Peyer's patch (tissue), 4 donors: Measurements from ENCODE around the gene PATZ1.

Source experiments
- POLR2A ChIP-seq, 2 donors: fragments of 450-650 bp; IDR thresholded peaks; one replicate each; pipeline ENCODE4 v1.5.1; 2017; ENCODE audit warnings: antibody characterized with exemption in 2 of 2, mild to moderate bottlenecking in 2 of 2, moderate library complexity in 2 of 2
- TF ChIP-seq, protein P1 (sequence below), 6 experiments: fragments of 450-650 bp in 4 of 6; fragments of 200-600 bp in 2 of 6; sonication (generic) in 1 of 6; IDR thresholded peaks; one replicate each; pipeline ENCODE4 v1.5.1; 2017 to 2019; ENCODE audit warnings: antibody characterized with exemption in 6 of 6, mild to moderate bottlenecking in 3 of 6, moderate library complexity in 1 of 6

DNA sequence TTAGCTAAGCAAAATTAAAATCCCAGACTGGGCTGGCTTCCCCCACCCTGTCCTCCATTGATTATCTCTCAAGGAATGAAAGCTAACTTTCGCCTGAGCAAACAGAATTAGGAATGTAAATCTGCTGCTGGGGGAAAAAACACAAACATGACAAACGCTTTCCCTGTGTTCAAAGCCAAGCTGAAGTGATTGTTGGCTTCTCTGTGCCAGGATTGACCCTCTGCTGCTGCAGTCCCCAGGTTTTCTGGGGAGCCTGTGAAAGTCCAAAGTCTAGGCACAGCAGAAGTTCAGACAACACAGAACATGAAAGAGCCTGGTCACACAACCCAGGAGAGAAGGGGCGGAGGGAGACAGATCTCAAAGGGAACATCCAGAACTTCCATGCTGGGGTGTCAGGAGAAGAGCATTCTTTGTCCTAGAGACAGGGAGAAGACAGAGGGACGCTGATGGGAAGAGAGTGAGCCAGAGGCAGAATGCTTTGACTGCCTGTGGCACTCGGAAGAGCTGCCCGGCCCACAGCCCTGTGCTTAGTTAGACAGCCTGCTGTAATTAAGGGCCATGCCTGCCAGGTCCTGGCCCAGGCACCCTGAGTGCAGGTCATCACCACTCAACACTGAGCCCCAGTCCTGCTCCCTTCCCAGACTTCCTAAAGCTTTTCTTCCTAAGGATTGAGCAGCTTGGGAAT, 6.9 kb downstream of the PATZ1 start:
- TF ChIP-seq, protein P1, sequence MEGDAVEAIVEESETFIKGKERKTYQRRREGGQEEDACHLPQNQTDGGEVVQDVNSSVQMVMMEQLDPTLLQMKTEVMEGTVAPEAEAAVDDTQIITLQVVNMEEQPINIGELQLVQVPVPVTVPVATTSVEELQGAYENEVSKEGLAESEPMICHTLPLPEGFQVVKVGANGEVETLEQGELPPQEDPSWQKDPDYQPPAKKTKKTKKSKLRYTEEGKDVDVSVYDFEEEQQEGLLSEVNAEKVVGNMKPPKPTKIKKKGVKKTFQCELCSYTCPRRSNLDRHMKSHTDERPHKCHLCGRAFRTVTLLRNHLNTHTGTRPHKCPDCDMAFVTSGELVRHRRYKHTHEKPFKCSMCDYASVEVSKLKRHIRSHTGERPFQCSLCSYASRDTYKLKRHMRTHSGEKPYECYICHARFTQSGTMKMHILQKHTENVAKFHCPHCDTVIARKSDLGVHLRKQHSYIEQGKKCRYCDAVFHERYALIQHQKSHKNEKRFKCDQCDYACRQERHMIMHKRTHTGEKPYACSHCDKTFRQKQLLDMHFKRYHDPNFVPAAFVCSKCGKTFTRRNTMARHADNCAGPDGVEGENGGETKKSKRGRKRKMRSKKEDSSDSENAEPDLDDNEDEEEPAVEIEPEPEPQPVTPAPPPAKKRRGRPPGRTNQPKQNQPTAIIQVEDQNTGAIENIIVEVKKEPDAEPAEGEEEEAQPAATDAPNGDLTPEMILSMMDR (IDR thresholded peaks at IDR 0.05): no peak
- no peak for TF ChIP-seq POLR2A (IDR thresholded peaks at IDR 0.05)
